GM15510 (cell line): Measurements from ENCODE around the gene KMT2A.

ENCODE experiments used
- POLR2A ChIP-seq: IDR thresholded peaks from 3 replicates; pipeline ENCODE4 v1.6.1; 2011; ENCODE audit warnings: borderline replicate concordance; ENCODE audit not compliant: insufficient read length; ENCODE audit errors: extremely low read depth

Gene KMT2A

DNA sequence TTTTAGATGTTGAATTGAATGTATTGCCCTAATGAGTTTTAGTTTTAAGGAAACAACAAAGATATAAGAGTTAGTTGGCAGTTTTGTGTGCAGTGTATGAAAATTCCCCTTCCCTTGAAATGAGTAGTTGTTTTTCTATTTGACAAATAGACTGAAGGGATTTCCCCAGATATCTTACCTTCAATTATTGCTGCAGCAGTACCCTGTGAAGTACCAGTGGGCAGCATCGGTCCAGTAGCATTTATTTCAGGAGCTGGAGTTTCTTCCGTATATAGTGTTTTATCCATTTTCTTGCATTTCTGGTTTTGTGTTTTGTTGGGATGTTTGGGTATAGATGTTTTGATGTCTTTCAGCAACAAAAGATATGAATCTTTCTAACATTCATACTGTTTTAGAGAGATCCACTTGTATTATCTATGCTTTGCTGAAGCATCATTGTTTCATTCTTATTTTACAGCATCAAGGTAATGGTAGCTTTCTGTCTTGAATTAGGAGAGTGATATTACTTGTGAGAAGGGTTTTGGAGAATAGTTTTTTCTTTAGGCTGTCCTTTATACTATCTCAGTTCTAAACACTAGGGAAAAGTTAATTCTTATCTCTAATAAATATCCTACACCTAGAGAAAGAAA, 7.4 kb downstream of the KMT2A start:
- TF ChIP-seq POLR2A = no peak

GRCh38 chr11:118447423-118447822, 11.1 kb downstream of the KMT2A start:
- no peak for TF ChIP-seq POLR2A

- TF ChIP-seq POLR2A = no peak
Observed at GRCh38 chr11:118448294-118448693, 12.0 kb downstream of the KMT2A start.

GRCh38 chr11:118449316-118449918, 13.1 kb downstream of the KMT2A start:
- no peak for TF ChIP-seq POLR2A

DNA sequence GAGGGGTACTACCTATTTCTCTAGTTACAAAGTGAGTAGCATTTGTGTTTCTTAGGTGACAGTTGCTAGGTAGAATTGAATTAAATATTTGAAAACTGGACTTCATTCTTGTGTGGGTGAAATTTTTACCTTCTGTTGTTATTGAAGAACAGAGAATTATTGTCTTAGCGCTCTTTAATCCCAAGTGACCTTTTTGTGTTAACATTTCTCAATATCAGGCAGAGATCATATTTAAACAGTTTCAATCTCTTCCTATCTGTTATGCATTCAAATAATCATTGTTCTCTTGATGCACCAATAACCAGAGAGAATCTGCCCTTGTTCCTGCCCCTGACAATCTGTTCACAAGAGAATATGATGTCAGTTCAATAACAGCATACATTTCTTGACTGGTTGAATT, 14.2 kb downstream of the KMT2A start:
- no peak for TF ChIP-seq POLR2A

DNA sequence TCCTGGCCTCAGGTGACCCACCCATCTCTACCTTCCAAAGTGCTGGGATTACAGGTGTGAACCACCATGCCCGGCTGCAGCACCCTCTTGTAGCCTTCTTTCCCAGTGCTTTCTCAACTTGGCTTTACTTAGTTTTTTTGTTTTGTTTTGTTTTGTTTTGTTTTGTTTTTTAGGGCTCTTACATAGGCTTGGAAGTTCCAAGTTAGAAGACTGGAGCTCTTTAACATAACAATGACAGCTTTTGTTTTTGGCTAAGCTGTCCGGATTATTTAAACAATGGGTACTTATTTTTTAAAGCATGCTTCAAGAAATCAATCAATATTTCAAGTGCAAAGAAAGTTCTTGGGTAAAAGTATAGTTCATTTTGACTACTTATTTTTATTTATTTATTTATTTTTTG, 25.9 kb downstream of the KMT2A start:
- TF ChIP-seq POLR2A = no peak

DNA sequence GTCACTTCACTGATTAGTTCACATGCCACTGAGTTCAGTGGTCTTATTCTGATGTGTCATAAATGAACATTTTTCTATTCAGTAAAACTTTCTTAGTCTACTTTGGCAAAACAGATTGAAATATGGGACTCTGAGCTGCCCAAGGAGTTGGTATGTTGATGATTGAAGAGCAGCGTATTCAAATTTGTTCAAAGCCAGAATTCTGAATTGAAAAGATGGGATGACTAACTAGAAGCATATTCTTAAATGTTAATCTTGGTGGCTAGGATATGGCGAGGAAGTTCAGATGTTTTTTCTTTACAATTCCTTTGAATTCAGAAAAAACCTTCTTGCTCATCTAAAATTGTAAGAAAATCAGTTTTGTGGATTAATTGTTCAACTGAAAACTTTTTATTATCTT, 34.7 kb downstream of the KMT2A start:
- TF ChIP-seq POLR2A = no peak

DNA sequence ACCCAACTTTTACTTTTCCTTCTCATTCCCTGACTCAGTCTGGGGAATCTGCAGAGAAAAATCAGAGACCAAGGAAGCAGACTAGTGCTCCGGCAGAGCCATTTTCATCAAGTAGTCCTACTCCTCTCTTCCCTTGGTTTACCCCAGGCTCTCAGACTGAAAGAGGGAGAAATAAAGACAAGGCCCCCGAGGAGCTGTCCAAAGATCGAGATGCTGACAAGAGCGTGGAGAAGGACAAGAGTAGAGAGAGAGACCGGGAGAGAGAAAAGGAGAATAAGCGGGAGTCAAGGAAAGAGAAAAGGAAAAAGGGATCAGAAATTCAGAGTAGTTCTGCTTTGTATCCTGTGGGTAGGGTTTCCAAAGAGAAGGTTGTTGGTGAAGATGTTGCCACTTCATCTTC, 37.2 kb downstream of the KMT2A start:
- TF ChIP-seq POLR2A = no peak

DNA sequence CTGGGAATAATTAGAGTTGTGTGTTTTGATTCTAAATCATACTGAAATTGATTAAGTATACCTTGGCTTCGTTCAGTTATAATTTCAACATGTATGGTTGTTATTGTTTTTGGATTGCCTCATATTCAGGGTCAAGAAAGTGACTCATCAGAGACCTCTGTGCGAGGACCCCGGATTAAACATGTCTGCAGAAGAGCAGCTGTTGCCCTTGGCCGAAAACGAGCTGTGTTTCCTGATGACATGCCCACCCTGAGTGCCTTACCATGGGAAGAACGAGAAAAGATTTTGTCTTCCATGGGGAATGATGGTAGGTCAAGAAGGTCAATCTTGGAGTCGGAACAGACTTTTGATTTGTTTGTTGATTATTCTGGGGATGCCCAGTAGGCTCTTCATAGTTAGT, 40.4 kb downstream of the KMT2A start:
- no peak for TF ChIP-seq POLR2A

DNA sequence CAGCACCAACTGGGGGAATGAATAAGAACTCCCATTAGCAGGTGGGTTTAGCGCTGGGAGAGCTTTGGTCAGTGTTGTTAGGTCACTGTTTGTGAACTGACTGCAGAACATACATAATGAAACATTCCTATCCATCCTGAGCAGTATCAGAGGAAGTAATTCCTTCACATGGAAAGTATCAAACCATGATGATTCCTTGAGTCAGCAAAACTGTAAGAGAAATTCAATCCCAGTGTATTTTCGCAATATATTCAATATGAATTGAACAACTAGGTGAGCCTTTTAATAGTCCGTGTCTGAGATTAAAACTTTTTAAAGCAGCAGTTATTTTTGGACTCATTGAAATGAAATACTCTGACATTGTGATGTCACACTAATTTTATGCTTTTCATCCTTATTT, 48.1 kb downstream of the KMT2A start:
- no peak for TF ChIP-seq POLR2A

- TF ChIP-seq POLR2A = no peak
Observed at GRCh38 chr11:118485273-118485672, 49.0 kb downstream of the KMT2A start.

- TF ChIP-seq POLR2A = no peak
Observed at GRCh38 chr11:118488480-118489109, 52.3 kb downstream of the KMT2A start.

DNA sequence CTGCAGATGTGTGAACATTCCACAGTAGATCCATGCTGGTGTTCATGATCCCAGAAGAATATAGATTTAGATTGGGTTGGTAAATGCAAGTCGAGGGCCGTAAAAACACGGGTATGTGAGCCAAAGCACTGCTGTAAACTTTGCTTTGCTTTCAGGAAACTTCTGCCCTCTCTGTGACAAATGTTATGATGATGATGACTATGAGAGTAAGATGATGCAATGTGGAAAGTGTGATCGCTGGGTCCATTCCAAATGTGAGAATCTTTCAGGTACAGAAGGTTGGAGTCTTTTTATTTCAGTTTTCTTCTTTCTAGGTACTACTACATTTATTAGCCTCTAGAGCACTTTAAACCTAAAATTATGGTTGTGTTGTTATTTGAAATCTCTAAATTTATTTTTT, 54.7 kb downstream of the KMT2A start:
- no peak for TF ChIP-seq POLR2A

- no peak for TF ChIP-seq POLR2A
Observed at GRCh38 chr11:118497831-118498230, 61.5 kb downstream of the KMT2A start.

DNA sequence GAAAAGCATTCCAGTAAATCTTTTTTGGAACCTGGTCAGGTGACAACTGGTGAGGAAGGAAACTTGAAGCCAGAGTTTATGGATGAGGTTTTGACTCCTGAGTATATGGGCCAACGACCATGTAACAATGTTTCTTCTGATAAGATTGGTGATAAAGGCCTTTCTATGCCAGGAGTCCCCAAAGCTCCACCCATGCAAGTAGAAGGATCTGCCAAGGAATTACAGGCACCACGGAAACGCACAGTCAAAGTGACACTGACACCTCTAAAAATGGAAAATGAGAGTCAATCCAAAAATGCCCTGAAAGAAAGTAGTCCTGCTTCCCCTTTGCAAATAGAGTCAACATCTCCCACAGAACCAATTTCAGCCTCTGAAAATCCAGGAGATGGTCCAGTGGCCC, 66.9 kb downstream of the KMT2A start:
- TF ChIP-seq POLR2A = no peak

- TF ChIP-seq POLR2A = no peak
Observed at GRCh38 chr11:118511601-118512000, 75.3 kb downstream of the KMT2A start.
